Left lung (tissue), 10 donors: ENCODE measurements around the gene RAB27B. TPM values are rescaled to one million over a fixed set of nuclear protein-coding genes. Genes with fewer than 3 reads are reported as not detected.
A peak's percentile ranks its signal among the peaks of the same experiment; 100 is the strongest.

ENCODE experiments used
- ATAC-seq: fragments of 200-7000 bp; cut with Tn5 transposase; one replicate; pipeline ENCODE4 v1.9.1; 2020; ENCODE audit warnings: moderate library complexity
- DNase-seq, 4 donors: peaks; one replicate each; pipeline ENCODE4 v3.0.0-alpha.2; 2013 to 2020
- H3K27ac ChIP-seq, 2 donors: fragments of 200-600 bp; sonication (generic) in 1 of 2; one replicate each; pipeline versions ENCODE4 v1.5.0 to v1.8.0; 2020 to 2021
- H3K27me3 ChIP-seq, 2 donors: fragments of 200-600 bp; sonication (generic) in 1 of 2; one replicate each; pipeline versions ENCODE4 v1.5.0 to v1.8.0; 2020 to 2021
- H3K36me3 ChIP-seq, 2 donors: fragments of 200-600 bp; sonication (generic) in 1 of 2; one replicate each; pipeline versions ENCODE4 v1.5.0 to v1.8.0; 2020 to 2021
- H3K4me1 ChIP-seq, 2 donors: fragments of 200-600 bp; one replicate each; pipeline ENCODE4 v1.8.0; 2021
- H3K4me3 ChIP-seq, 2 donors: fragments of 200-600 bp; sonication (generic) in 1 of 2; one replicate each; pipeline versions ENCODE4 v1.5.0 to v1.8.0; 2020 to 2021; ENCODE audit warnings: mild to moderate bottlenecking in 1 of 2
- H3K9me3 ChIP-seq, 2 donors: fragments of 200-600 bp; sonication (generic) in 1 of 2; one replicate each; pipeline versions ENCODE4 v1.5.0 to v1.8.0; 2020 to 2021
- intact Hi-C, 2 donors: fragments of 100-400 bp; cut with DNase I; formaldehyde crosslinking; loops; one replicate each; pipeline versions ENCODE4 v1.11.2 to v1.14.2; 2022
- polyA plus RNA-seq, 6 donors: library from polyadenylated mRNA; unstranded; fragments of 120-200 nt; gene quantifications; one replicate each; pipeline ENCODE4 v1.2.1, GENCODE V29; 2013; ENCODE audit not compliant: insufficient read length in 6 of 6
- total RNA-seq, 2 donors: library from RNA; stranded (reverse); fragmentation: NEBNext Ultra II Directional; extraction: Animal tissue kit (Norgen Biotek cat#: 25700); gene quantifications; one replicate each; pipeline ENCODE4 v1.2.1, GENCODE V29; 2021
- TF ChIP-seq, protein P1 (sequence below), 2 donors: fragments of 200-600 bp; sonication (generic) in 1 of 2; IDR thresholded peaks; one replicate each; pipeline versions ENCODE4 v1.5.0 to v1.8.0; 2021; ENCODE audit warnings: antibody characterized with exemption in 2 of 2
- donor health status: DM: no; HTN: yes; CAD: no.
- donor health status: DM: no; HTN: no; CAD: no.

Gene RAB27B
- total and polyA plus RNA-seq, 8 donors, result 7.4 to 66.6 (median 10.5) TPM

DNA sequence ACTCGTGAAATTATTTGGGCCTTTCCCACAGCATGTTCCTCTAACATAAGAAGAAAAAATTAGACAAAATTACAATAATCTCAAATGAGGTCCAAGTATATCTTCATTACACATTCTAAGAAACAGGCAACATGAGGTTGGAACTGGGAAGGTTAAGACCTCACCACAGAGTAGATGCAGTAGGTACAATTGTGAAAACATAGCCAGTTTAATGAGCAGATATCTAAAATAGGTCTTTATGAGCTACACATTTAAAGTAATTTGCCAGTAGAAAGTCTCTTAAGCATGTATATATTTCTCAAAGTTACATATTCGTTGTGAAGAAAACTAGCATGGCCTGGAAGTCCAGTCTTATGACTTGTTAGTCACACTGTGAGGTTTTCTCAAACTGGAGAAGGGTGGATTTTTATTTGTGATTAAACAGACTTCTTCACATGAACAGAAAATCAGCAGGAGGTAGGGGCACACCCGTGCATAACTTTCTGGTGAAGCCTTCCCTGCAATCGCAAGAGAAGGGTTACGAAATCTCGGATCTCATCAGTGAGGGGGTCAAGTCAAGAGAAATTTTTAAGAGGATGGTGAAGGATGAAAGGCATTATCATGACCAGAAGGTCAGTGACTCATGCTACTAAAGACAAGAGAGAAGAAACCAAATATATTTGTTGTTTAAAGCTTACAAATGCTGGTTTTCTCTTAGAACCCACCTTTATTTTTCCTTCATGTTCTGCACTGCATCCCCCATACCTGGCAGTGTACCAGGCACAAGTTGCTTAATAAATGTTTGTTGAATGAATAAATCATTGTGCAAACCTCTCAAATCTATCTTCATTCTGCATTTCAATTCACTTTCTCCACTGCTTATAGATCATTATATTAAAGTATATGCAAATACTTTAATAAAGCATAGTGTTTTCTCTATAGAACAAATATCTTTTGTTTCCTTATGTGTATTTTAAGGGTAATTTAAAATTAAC lies 5.1 kb upstream of the RAB27B start:
- H3K4me3 ChIP-seq, result no peak overlapping the region
- ATAC-seq, result peak; percentile 78
- H3K27me3 ChIP-seq, result peaks cover 0 to 1% of the 10 kb centered on the region in 2 donors
- intact Hi-C loops, result no loop called here
- TF ChIP-seq, protein P1, sequence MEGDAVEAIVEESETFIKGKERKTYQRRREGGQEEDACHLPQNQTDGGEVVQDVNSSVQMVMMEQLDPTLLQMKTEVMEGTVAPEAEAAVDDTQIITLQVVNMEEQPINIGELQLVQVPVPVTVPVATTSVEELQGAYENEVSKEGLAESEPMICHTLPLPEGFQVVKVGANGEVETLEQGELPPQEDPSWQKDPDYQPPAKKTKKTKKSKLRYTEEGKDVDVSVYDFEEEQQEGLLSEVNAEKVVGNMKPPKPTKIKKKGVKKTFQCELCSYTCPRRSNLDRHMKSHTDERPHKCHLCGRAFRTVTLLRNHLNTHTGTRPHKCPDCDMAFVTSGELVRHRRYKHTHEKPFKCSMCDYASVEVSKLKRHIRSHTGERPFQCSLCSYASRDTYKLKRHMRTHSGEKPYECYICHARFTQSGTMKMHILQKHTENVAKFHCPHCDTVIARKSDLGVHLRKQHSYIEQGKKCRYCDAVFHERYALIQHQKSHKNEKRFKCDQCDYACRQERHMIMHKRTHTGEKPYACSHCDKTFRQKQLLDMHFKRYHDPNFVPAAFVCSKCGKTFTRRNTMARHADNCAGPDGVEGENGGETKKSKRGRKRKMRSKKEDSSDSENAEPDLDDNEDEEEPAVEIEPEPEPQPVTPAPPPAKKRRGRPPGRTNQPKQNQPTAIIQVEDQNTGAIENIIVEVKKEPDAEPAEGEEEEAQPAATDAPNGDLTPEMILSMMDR (IDR thresholded peaks at IDR 0.05), result no peak
- no peaks in the 10 kb centered on the region for H3K36me3 ChIP-seq
- no peaks in the 10 kb centered on the region for H3K9me3 ChIP-seq
- no peak for DNase-seq
- H3K4me1 ChIP-seq, result no peaks in the 10 kb centered on the region
- H3K27ac ChIP-seq, result peak overlapping the region; percentile 47 to 68

DNA sequence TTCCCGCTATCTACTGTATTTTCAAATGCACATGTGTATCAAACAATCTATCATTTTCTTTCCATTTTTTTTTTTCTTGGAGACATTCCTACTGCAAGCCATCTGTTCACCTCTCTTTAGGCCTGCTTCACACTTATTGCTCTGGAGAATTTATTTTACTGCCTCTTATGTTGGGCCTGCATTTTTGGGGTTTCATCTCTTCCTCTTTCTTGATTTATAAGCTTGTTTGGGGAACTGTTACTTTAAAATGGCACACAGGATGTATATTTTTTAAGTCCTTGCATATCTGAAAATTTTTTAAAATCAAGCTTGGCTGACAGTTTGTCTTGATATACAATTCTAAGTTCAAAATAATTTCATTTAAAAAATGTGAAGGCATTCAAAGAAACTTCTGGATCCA lies 3.5 kb upstream of the RAB27B start:
- peaks cover 0 to 9% of the 10 kb centered on the region in 2 donors for H3K27me3 ChIP-seq
- H3K4me3 ChIP-seq, result no peak overlapping the region
- intact Hi-C loops, result no loop called here
- TF ChIP-seq, protein P1 (IDR thresholded peaks at IDR 0.05), result no peak
- ATAC-seq (no peak), DNase-seq (no peak)
- H3K9me3 ChIP-seq, result no peaks in the 10 kb centered on the region
- peaks cover 0 to 6% of the 10 kb centered on the region in 2 donors for H3K4me1 ChIP-seq
- no peaks in the 10 kb centered on the region for H3K36me3 ChIP-seq
- no peak overlapping the region for H3K27ac ChIP-seq

DNA sequence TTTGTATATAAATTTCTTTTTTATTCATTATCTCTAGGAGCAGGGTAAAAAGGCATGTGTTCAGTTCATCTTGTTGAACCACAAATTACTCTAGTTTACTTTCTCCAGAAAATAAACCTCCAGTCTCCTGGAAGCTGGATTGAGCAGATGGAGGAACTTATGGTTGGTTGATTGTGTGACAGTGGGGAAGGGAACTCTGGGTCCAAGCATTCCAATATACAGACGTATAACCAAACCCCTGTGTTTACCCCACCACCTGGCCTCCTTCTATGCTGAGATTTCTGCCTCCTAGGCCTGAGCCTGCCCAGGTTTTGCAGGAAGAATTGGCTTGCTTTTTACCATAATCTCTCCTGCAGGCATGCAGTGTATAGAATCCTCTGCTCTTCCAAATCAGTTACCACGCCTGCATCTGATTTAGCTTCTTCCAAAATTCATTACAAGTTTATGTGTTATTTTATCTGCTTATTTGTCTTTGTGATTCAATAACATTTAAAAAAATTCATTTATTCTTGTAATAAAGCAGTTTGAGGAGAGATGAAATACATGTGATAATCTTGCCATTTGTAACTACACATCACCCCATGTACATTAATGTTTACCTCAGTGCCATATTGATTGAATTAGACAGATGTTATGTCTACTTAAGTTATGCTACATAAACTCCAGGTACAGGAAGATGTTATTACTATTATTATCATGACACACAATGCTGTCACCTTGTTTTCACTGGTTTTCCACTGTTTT lies 2.5 kb upstream of the RAB27B start:
- H3K36me3 ChIP-seq, result no peaks in the 10 kb centered on the region
- intact Hi-C loops, result no loop called here
- peaks cover 0 to 9% of the 10 kb centered on the region in 2 donors for H3K27me3 ChIP-seq
- peaks cover 0 to 6% of the 10 kb centered on the region in 2 donors for H3K4me1 ChIP-seq
- no peaks in the 10 kb centered on the region for H3K9me3 ChIP-seq
- TF ChIP-seq, protein P1 (IDR thresholded peaks at IDR 0.05), result no peak
- no peak overlapping the region for H3K27ac ChIP-seq
- DNase-seq (no peak), ATAC-seq (no peak)
- no peak overlapping the region for H3K4me3 ChIP-seq

DNA sequence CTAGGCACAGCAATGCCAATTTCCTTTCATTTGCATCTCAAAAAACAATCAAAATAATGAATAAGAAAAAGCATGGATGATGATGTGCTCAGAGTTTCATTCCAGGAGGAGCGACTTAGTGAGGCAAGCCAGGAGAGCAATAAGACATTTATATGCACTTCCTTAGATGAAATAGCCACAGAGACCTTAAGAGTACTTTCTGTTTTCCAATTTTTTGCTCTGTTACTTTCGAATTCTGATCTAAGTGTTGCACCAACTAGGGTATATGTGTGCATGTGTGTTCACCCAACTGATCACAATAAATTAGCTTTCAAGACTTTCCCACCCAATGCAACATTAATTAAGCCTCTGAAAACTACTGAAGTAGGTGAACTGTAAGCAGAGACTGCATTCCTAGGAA lies 709 bp downstream of the RAB27B start:
- no peaks in the 10 kb centered on the region for H3K36me3 ChIP-seq
- peak overlapping the region; percentile 65 to 70 for H3K27ac ChIP-seq
- intact Hi-C loops, result no loop called here
- peak overlapping the region; percentile 41 to 46 for H3K4me3 ChIP-seq
- H3K9me3 ChIP-seq, result no peaks in the 10 kb centered on the region
- peaks cover 0 to 9% of the 10 kb centered on the region in 2 donors for H3K27me3 ChIP-seq
- ATAC-seq, result peak; percentile 32
- TF ChIP-seq, protein P1 (IDR thresholded peaks at IDR 0.05), result no peak
- peak in 1 of 4 donors; percentile 7 for DNase-seq
- H3K4me1 ChIP-seq, result peaks cover 0 to 6% of the 10 kb centered on the region in 2 donors

DNA sequence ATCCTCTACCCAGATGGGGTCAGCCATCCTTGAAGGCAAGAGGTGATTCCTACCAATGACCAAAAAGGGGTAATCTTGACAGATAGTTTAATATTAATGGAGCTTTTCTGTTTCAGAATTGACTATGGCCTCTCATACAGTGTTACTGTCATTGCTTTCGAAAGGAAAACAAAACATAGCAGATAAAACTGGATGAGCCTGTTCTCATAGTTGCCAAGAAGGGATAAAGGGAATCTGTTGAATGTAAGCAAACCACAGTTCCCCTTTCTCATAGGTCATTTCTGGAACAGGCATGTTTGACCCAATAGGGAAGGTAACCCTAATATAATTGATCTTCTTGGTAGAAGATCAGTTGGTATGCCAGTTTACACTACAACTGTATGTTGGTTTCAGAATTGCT lies 1.6 kb downstream of the RAB27B start:
- Histone ChIP-seq H3K4me1 (peaks cover 0 to 6% of the 10 kb centered on the region in 2 donors), H3K27ac (peak overlapping the region in 1 of 2 donors; percentile 54), H3K36me3 (no peaks in the 10 kb centered on the region), H3K4me3 (peak overlapping the region; percentile 12 to 41), H3K9me3 (no peaks in the 10 kb centered on the region), H3K27me3 (peaks cover 0 to 9% of the 10 kb centered on the region in 2 donors)
- intact Hi-C loops, result no loop called here
- ATAC-seq (no peak), DNase-seq (no peak)
- TF ChIP-seq, protein P1 (IDR thresholded peaks at IDR 0.05), result no peak
